ENCODE data around the gene PDCD2. TPM values are rescaled to one million over a fixed set of nuclear protein-coding genes. Genes with fewer than 3 reads are reported as not detected.
A peak's percentile ranks its signal among the peaks of the same experiment; 100 is the strongest.

The PDCD2 gene
- total and polyA plus RNA-seq, 2 experiments from 2014 or later, result 145 to 181 TPM

DNA sequence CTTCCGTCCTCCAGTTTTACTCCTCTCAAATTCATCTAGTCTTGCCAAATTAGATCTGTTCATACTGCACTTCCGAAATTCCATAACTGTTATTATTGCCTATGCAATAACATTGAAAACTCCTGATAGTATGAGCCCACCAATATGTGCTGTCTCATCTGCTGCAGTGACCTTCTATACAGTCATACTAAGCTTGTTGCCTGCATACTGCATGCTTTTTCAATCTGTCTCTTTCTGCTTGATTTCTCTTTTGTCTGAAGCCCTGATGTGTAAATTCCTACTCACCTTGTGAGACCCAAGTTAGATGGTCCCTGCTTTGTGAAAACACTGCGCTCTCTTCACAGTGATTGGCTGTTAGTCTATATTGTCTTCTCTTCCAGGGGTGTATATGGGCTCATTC, 29.1 kb downstream of the PDCD2 start:
- ATAC-seq, result no peak
- no peak for DNase-seq (ENCODE audit: low spot score)
- peaks cover 67% of the 10 kb centered on the region for H3K79me2 ChIP-seq (replicated peaks; ENCODE audit: insufficient read depth)

More for the DNA sequence above, 29.1 kb downstream of the PDCD2 start:
- Histone ChIP-seq H2AFZ (no peak overlapping the region), H3K4me3 (peak overlapping the region; percentile 92), H3K9me2 (ENCODE audit: insufficient read depth) (no peaks in the 10 kb centered on the region), H3K4me2 (peak overlapping the region; percentile 97), H3F3A (replicated peaks; ENCODE audit: low read depth) (no peaks in the 10 kb centered on the region), H3K27me3 (ENCODE audit: insufficient read depth) (no peaks in the 10 kb centered on the region), H4K20me1 (replicated peaks; ENCODE audit: insufficient read depth) (peaks cover 13% of the 10 kb centered on the region; the same call in 1 of the 2 replicates), H3K36me3 (ENCODE audit: insufficient read depth) (no peaks in the 10 kb centered on the region), H3K27ac (ENCODE audit: low read depth) (no peak overlapping the region; the same call in 1 of the 2 replicates), H3K4me1 (ENCODE audit: insufficient read depth) (peaks cover 21% of the 10 kb centered on the region)
- H3K4me3 Mint-ChIP-seq, result no peak overlapping the region
- peaks cover 5% of the 10 kb centered on the region for H3K27me3 Mint-ChIP-seq (ENCODE audit: insufficient read depth, low read depth, poor library complexity)
- H3K36me3 Mint-ChIP-seq (ENCODE audit: low read depth), result peaks cover 26% of the 10 kb centered on the region
- no peaks in the 10 kb centered on the region for H3K9me3 Mint-ChIP-seq
- no peak overlapping the region for H3K27ac Mint-ChIP-seq
- no peak for TF ChIP-seq EZH2 (IDR thresholded peaks at IDR 0.05; ENCODE audit: low read depth, unreplicated experiment)
- no peak for TF ChIP-seq POLR2AphosphoS5 (IDR thresholded peaks at IDR 0.05; ENCODE audit: low read depth)
- no peak for TF ChIP-seq CREB1 (CRISPR knock-in tag; IDR thresholded peaks at IDR 0.05; ENCODE audit: low read depth)
- no peak for TF ChIP-seq EZH2phosphoT487 (IDR thresholded peaks at IDR 0.05; ENCODE audit: unreplicated experiment)
- TF ChIP-seq NANOG (IDR thresholded peaks at IDR 0.05; ENCODE audit: borderline replicate concordance), result no peak
- no peak for TF ChIP-seq ZNF114 (CRISPR knock-in tag; IDR thresholded peaks at IDR 0.05)
- no peak for TF ChIP-seq ZNF331 (CRISPR knock-in tag; IDR thresholded peaks at IDR 0.05; ENCODE audit: low read depth)
- no peak for TF ChIP-seq STAT1 (IDR thresholded peaks at IDR 0.05; ENCODE audit: unreplicated experiment)
- TF ChIP-seq, protein P1, sequence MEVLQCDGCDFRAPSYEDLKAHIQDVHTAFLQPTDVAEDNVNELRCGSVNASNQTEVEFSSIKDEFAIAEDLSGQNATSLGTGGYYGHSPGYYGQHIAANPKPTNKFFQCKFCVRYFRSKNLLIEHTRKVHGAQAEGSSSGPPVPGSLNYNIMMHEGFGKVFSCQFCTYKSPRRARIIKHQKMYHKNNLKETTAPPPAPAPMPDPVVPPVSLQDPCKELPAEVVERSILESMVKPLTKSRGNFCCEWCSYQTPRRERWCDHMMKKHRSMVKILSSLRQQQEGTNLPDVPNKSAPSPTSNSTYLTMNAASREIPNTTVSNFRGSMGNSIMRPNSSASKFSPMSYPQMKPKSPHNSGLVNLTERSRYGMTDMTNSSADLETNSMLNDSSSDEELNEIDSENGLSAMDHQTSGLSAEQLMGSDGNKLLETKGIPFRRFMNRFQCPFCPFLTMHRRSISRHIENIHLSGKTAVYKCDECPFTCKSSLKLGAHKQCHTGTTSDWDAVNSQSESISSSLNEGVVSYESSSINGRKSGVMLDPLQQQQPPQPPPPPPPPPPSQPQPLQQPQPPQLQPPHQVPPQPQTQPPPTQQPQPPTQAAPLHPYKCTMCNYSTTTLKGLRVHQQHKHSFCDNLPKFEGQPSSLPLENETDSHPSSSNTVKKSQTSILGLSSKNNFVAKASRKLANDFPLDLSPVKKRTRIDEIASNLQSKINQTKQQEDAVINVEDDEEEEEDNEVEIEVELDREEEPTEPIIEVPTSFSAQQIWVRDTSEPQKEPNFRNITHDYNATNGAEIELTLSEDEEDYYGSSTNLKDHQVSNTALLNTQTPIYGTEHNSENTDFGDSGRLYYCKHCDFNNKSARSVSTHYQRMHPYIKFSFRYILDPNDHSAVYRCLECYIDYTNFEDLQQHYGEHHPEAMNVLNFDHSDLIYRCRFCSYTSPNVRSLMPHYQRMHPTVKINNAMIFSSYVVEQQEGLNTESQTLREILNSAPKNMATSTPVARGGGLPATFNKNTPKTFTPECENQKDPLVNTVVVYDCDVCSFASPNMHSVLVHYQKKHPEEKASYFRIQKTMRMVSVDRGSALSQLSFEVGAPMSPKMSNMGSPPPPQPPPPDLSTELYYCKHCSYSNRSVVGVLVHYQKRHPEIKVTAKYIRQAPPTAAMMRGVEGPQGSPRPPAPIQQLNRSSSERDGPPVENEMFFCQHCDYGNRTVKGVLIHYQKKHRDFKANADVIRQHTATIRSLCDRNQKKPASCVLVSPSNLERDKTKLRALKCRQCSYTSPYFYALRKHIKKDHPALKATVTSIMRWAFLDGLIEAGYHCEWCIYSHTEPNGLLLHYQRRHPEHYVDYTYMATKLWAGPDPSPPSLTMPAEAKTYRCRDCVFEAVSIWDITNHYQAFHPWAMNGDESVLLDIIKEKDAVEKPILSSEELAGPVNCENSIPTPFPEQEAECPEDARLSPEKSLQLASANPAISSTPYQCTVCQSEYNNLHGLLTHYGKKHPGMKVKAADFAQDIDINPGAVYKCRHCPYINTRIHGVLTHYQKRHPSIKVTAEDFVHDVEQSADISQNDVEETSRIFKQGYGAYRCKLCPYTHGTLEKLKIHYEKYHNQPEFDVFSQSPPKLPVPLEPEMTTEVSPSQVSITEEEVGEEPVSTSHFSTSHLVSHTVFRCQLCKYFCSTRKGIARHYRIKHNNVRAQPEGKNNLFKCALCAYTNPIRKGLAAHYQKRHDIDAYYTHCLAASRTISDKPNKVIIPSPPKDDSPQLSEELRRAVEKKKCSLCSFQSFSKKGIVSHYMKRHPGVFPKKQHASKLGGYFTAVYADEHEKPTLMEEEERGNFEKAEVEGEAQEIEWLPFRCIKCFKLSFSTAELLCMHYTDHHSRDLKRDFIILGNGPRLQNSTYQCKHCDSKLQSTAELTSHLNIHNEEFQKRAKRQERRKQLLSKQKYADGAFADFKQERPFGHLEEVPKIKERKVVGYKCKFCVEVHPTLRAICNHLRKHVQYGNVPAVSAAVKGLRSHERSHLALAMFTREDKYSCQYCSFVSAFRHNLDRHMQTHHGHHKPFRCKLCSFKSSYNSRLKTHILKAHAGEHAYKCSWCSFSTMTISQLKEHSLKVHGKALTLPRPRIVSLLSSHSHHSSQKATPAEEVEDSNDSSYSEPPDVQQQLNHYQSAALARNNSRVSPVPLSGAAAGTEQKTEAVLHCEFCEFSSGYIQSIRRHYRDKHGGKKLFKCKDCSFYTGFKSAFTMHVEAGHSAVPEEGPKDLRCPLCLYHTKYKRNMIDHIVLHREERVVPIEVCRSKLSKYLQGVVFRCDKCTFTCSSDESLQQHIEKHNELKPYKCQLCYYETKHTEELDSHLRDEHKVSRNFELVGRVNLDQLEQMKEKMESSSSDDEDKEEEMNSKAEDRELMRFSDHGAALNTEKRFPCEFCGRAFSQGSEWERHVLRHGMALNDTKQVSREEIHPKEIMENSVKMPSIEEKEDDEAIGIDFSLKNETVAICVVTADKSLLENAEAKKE (CRISPR knock-in tag; IDR thresholded peaks at IDR 0.05), result no peak
- TF ChIP-seq, protein P2, sequence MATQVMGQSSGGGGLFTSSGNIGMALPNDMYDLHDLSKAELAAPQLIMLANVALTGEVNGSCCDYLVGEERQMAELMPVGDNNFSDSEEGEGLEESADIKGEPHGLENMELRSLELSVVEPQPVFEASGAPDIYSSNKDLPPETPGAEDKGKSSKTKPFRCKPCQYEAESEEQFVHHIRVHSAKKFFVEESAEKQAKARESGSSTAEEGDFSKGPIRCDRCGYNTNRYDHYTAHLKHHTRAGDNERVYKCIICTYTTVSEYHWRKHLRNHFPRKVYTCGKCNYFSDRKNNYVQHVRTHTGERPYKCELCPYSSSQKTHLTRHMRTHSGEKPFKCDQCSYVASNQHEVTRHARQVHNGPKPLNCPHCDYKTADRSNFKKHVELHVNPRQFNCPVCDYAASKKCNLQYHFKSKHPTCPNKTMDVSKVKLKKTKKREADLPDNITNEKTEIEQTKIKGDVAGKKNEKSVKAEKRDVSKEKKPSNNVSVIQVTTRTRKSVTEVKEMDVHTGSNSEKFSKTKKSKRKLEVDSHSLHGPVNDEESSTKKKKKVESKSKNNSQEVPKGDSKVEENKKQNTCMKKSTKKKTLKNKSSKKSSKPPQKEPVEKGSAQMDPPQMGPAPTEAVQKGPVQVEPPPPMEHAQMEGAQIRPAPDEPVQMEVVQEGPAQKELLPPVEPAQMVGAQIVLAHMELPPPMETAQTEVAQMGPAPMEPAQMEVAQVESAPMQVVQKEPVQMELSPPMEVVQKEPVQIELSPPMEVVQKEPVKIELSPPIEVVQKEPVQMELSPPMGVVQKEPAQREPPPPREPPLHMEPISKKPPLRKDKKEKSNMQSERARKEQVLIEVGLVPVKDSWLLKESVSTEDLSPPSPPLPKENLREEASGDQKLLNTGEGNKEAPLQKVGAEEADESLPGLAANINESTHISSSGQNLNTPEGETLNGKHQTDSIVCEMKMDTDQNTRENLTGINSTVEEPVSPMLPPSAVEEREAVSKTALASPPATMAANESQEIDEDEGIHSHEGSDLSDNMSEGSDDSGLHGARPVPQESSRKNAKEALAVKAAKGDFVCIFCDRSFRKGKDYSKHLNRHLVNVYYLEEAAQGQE (IDR thresholded peaks at IDR 0.05; ENCODE audit: unreplicated experiment), result no peak
- TF ChIP-seq, protein P3, sequence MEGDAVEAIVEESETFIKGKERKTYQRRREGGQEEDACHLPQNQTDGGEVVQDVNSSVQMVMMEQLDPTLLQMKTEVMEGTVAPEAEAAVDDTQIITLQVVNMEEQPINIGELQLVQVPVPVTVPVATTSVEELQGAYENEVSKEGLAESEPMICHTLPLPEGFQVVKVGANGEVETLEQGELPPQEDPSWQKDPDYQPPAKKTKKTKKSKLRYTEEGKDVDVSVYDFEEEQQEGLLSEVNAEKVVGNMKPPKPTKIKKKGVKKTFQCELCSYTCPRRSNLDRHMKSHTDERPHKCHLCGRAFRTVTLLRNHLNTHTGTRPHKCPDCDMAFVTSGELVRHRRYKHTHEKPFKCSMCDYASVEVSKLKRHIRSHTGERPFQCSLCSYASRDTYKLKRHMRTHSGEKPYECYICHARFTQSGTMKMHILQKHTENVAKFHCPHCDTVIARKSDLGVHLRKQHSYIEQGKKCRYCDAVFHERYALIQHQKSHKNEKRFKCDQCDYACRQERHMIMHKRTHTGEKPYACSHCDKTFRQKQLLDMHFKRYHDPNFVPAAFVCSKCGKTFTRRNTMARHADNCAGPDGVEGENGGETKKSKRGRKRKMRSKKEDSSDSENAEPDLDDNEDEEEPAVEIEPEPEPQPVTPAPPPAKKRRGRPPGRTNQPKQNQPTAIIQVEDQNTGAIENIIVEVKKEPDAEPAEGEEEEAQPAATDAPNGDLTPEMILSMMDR (conservative IDR thresholded peaks at IDR 0.05; ENCODE audit: low read depth in 2 of 2), result no peak
- TF ChIP-seq, protein P4, sequence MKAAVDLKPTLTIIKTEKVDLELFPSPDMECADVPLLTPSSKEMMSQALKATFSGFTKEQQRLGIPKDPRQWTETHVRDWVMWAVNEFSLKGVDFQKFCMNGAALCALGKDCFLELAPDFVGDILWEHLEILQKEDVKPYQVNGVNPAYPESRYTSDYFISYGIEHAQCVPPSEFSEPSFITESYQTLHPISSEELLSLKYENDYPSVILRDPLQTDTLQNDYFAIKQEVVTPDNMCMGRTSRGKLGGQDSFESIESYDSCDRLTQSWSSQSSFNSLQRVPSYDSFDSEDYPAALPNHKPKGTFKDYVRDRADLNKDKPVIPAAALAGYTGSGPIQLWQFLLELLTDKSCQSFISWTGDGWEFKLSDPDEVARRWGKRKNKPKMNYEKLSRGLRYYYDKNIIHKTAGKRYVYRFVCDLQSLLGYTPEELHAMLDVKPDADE (IDR thresholded peaks at IDR 0.05), result no peak
- TF ChIP-seq JUNB (IDR thresholded peaks at IDR 0.05; ENCODE audit: unreplicated experiment), result no peak
- H3K4me1 Mint-ChIP-seq, result peaks cover 11% of the 10 kb centered on the region
